ENCODE results near the gene CCDC102A.

GRCh38 chr16:57575468-57576277 is 39.3 kb upstream of the CCDC102A start:
- TF ChIP-seq ZNF274 (IDR thresholded peaks at IDR 0.05; ENCODE audit: low read depth, low read length) (no peak), SUZ12 (IDR thresholded peaks at IDR 0.05; ENCODE audit: extremely low read depth, insufficient read depth, insufficient read length) (no peak)

Measured in NT2/D1 (cell line).